Measurements from ENCODE around the gene REC8. TPM values are rescaled to one million over a fixed set of nuclear protein-coding genes. Genes with fewer than 3 reads are reported as not detected.

Gene REC8
- total and polyA plus RNA-seq, 2 of the 13 experiments (the other 11 are each of a cell fraction or from before 2014, with no cell fraction given) = 3.4 to 14.7 TPM

DNA sequence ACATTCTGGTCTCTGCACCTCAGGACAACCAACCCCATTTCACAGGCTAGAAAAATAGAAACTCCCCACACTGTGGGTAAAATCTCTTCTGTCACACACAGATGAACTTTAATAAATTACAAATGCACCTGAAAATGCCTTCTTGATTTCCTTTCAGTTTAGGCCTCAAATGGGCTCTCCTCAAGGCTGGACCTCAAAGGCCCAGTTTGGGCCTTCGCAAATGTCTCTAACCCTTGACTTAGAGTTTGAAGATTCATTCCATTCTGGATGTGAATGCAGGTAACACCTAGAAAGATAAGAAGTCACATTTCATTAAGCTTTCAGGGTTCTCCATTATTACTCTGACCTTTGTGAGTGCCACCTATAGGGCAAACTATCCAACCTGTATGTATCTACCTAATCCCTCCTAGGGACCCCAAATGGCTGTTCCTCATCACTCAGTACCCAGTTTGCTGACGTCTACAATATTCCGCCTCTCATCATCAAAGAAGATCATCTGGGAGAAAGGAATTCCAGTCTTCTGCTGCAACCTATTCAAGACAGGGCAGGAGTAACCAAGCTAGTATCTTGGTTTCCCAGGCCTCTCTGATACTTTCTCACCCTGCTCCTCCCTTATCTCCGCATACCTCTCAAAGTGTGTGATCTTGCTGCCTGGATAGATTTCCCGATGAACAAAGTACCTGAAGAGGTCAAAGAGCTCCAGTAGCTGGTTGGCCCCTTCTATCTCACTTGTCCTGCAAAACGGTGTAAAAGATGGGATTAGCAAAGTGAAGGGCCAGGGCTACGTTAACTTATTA, 42.2 kb downstream of the REC8 start (continued):
- TF ChIP-seq DZIP1 (CRISPR knock-in tag; IDR thresholded peaks at IDR 0.05) (no peak), MTA3 (CRISPR knock-in tag; IDR thresholded peaks at IDR 0.05) (no peak), FOXK2 (IDR thresholded peaks at IDR 0.05) (no peak), CEBPG (CRISPR knock-in tag; IDR thresholded peaks at IDR 0.05) (no peak), MYC (CRISPR knock-in tag; IDR thresholded peaks at IDR 0.05; ENCODE audit: borderline replicate concordance) (no peak), NFAT5 (CRISPR knock-in tag; IDR thresholded peaks at IDR 0.05) (no peak), ZNF800 (CRISPR knock-in tag; IDR thresholded peaks at IDR 0.05) (no peak), ZNF367 (CRISPR knock-in tag; IDR thresholded peaks at IDR 0.05; ENCODE audit: borderline replicate concordance) (no peak), CBFB (CRISPR knock-in tag; IDR thresholded peaks at IDR 0.05) (no peak), ZNF781 (CRISPR knock-in tag; IDR thresholded peaks at IDR 0.05; ENCODE audit: borderline replicate concordance, not compliant biosample characterization) (peak; percentile 14), SUZ12 (IDR thresholded peaks at IDR 0.05; ENCODE audit: low read depth, low read length) (0 out of 2 replicates have a peak, but pooled peaks have one; percentile 4), DDIT3 (CRISPR knock-in tag; IDR thresholded peaks at IDR 0.05) (no peak), ZNF446 (CRISPR knock-in tag; IDR thresholded peaks at IDR 0.05) (no peak), TEAD2 (CRISPR knock-in tag; IDR thresholded peaks at IDR 0.05) (no peak), ZNF652 (CRISPR knock-in tag; IDR thresholded peaks at IDR 0.05; ENCODE audit: borderline replicate concordance, low read depth) (no peak), CHCHD3 (CRISPR knock-in tag; IDR thresholded peaks at IDR 0.05) (no peak), HNRNPL (IDR thresholded peaks at IDR 0.05; ENCODE audit: low read depth, low read length) (no peak), POGZ (CRISPR knock-in tag; IDR thresholded peaks at IDR 0.05) (no peak)
- TF ChIP-seq, protein P1, sequence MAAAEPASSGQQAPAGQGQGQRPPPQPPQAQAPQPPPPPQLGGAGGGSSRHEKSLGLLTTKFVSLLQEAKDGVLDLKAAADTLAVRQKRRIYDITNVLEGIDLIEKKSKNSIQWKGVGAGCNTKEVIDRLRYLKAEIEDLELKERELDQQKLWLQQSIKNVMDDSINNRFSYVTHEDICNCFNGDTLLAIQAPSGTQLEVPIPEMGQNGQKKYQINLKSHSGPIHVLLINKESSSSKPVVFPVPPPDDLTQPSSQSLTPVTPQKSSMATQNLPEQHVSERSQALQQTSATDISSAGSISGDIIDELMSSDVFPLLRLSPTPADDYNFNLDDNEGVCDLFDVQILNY (CRISPR knock-in tag; conservative IDR thresholded peaks at IDR 0.05) = no peak

All from HepG2 (cell line).